Measurements from ENCODE around the gene PPM1J. TPM values are rescaled to one million over a fixed set of nuclear protein-coding genes. Genes with fewer than 3 reads are reported as not detected.
A peak's percentile ranks its signal among the peaks of the same experiment; 100 is the strongest.

The PPM1J gene
- total and polyA plus RNA-seq, 9 of the 15 experiments (the other 6 are each of a cell fraction or from before 2014, with no cell fraction given): 0.25 to 10.5 (median 4.2) TPM

GRCh38 chr1:112716133-112716720 is 1.1 kb upstream of the PPM1J start (continued):
- no peak for TF ChIP-seq ATF1 (CRISPR knock-in tag; IDR thresholded peaks at IDR 0.05)
- TF ChIP-seq ATF1 (tag; IDR thresholded peaks at IDR 0.05): no peak
- peak; percentile 99 for TF ChIP-seq DEAF1 (CRISPR knock-in tag; IDR thresholded peaks at IDR 0.05)
- no peak for TF ChIP-seq ZNF75A (CRISPR knock-in tag; IDR thresholded peaks at IDR 0.05)
- no peak for TF ChIP-seq DACH1 (IDR thresholded peaks at IDR 0.05; ENCODE audit: partially characterized antibody)
- no peak for TF ChIP-seq ZNF57 (CRISPR knock-in tag; IDR thresholded peaks at IDR 0.05)
- no peak for TF ChIP-seq U2AF1 (optimal IDR thresholded peaks at IDR 0.05; ENCODE audit: low read depth, low read length)
- TF ChIP-seq, protein P1, sequence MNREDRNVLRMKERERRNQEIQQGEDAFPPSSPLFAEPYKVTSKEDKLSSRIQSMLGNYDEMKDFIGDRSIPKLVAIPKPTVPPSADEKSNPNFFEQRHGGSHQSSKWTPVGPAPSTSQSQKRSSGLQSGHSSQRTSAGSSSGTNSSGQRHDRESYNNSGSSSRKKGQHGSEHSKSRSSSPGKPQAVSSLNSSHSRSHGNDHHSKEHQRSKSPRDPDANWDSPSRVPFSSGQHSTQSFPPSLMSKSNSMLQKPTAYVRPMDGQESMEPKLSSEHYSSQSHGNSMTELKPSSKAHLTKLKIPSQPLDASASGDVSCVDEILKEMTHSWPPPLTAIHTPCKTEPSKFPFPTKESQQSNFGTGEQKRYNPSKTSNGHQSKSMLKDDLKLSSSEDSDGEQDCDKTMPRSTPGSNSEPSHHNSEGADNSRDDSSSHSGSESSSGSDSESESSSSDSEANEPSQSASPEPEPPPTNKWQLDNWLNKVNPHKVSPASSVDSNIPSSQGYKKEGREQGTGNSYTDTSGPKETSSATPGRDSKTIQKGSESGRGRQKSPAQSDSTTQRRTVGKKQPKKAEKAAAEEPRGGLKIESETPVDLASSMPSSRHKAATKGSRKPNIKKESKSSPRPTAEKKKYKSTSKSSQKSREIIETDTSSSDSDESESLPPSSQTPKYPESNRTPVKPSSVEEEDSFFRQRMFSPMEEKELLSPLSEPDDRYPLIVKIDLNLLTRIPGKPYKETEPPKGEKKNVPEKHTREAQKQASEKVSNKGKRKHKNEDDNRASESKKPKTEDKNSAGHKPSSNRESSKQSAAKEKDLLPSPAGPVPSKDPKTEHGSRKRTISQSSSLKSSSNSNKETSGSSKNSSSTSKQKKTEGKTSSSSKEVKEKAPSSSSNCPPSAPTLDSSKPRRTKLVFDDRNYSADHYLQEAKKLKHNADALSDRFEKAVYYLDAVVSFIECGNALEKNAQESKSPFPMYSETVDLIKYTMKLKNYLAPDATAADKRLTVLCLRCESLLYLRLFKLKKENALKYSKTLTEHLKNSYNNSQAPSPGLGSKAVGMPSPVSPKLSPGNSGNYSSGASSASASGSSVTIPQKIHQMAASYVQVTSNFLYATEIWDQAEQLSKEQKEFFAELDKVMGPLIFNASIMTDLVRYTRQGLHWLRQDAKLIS (CRISPR knock-in tag; IDR thresholded peaks at IDR 0.05): no peak
- TF ChIP-seq, protein P2, sequence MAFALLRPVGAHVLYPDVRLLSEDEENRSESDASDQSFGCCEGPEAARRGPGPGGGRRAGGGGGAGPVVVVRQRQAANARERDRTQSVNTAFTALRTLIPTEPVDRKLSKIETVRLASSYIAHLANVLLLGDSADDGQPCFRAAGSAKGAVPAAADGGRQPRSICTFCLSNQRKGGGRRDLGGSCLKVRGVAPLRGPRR (CRISPR knock-in tag; IDR thresholded peaks at IDR 0.05): no peak
- no peak for TF ChIP-seq HMG20A (CRISPR knock-in tag; conservative IDR thresholded peaks at IDR 0.05)
- TF ChIP-seq ZBTB34 (CRISPR knock-in tag; IDR thresholded peaks at IDR 0.05): no peak
- TF ChIP-seq ZNF584 (CRISPR knock-in tag; IDR thresholded peaks at IDR 0.05; ENCODE audit: low read depth): no peak
- TF ChIP-seq C11orf30 (IDR thresholded peaks at IDR 0.05; ENCODE audit: low read depth): no peak
- TF ChIP-seq, protein P3, sequence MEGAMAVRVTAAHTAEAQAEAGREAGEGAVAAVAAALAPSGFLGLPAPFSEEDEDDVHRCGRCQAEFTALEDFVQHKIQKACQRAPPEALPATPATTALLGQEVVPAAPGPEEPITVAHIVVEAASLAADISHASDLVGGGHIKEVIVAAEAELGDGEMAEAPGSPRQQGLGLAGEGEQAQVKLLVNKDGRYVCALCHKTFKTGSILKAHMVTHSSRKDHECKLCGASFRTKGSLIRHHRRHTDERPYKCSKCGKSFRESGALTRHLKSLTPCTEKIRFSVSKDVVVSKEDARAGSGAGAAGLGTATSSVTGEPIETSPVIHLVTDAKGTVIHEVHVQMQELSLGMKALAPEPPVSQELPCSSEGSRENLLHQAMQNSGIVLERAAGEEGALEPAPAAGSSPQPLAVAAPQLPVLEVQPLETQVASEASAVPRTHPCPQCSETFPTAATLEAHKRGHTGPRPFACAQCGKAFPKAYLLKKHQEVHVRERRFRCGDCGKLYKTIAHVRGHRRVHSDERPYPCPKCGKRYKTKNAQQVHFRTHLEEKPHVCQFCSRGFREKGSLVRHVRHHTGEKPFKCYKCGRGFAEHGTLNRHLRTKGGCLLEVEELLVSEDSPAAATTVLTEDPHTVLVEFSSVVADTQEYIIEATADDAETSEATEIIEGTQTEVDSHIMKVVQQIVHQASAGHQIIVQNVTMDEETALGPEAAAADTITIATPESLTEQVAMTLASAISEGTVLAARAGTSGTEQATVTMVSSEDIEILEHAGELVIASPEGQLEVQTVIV (CRISPR knock-in tag; IDR thresholded peaks at IDR 0.05; ENCODE audit: borderline replicate concordance): no peak
- TF ChIP-seq ZNF766 (CRISPR knock-in tag; conservative IDR thresholded peaks at IDR 0.05): no peak
- TF ChIP-seq HDGF (IDR thresholded peaks at IDR 0.05): peak; percentile 29; the same call in 1 of the 2 replicates
- no peak for TF ChIP-seq MIER1 (IDR thresholded peaks at IDR 0.05; ENCODE audit: low read depth)
- 0 out of 2 replicates have a peak, but pooled peaks have one; percentile 35 for TF ChIP-seq FOXP1 (CRISPR knock-in tag; IDR thresholded peaks at IDR 0.05)
- no peak for TF ChIP-seq PHB (CRISPR knock-in tag; IDR thresholded peaks at IDR 0.05)
